Colonic mucosa (tissue), 4 donors: Measurements from ENCODE around the gene HOXC10. TPM values are rescaled to one million over a fixed set of nuclear protein-coding genes. Genes with fewer than 3 reads are reported as not detected.

Experiments
- DNase-seq: peaks from one replicate; pipeline ENCODE4 v3.0.0-alpha.2; 2020
- H3K27ac ChIP-seq: fragments of 200-600 bp; one replicate; pipeline ENCODE4 v1.8.0; 2021
- H3K27me3 ChIP-seq: fragments of 200-600 bp; one replicate; pipeline ENCODE4 v1.8.0; 2021
- H3K36me3 ChIP-seq: fragments of 200-600 bp; one replicate; pipeline ENCODE4 v1.8.0; 2021
- H3K4me1 ChIP-seq: fragments of 200-600 bp; one replicate; pipeline ENCODE4 v1.8.0; 2021; ENCODE audit warnings: mild to moderate bottlenecking
- H3K4me3 ChIP-seq: fragments of 200-600 bp; one replicate; pipeline ENCODE4 v1.8.0; 2021
- H3K9ac ChIP-seq, 2 donors: one replicate each; pipeline ENCODE4 v1.7.0; 2013; ENCODE audit warnings: control low read depth in 2 of 2, low read depth in 2 of 2, low read length in 2 of 2
- H3K9me3 ChIP-seq: fragments of 200-600 bp; one replicate; pipeline ENCODE4 v1.8.0; 2021
- CTCF ChIP-seq: fragments of 200-600 bp; IDR thresholded peaks from one replicate; pipeline ENCODE4 v1.8.0; 2022; ENCODE audit warnings: antibody characterized with exemption, mild to moderate bottlenecking
- intact Hi-C: fragments of 100-400 bp; cut with DNase I; formaldehyde crosslinking; loops from one replicate; pipeline ENCODE4 v1.14.1; 2022
- total RNA-seq, 2 donors: library from RNA; stranded (reverse); fragmentation: NEBNext Ultra II Directional in 1 of 2; extraction: Animal tissue kit (Norgen Biotek cat#: 25700) in 1 of 2; gene quantifications; one replicate each; pipeline ENCODE4 v1.2.1, GENCODE V29; 2021
- donor health status: healthy.
- donor health status: DM: no; HTN: no; CAD: no.
- donor health status: DM: no; HTN: no; CAD: no.

HOXC10 gene
- total RNA-seq, 2 donors from 2014 or later: not detected

GRCh38 chr12:53976172-53976822 is 8.6 kb upstream of the HOXC10 start:
- Histone ChIP-seq H3K36me3 (no peaks in the 10 kb centered on the region), H3K4me1 (no peaks in the 10 kb centered on the region), H3K9ac (no peak overlapping the region), H3K4me3 (no peak overlapping the region), H3K9me3 (no peaks in the 10 kb centered on the region), H3K27ac (no peak overlapping the region), H3K27me3 (peaks cover 92% of the 10 kb centered on the region)
- intact Hi-C loops: no loop called here
- DNase-seq: no peak
- TF ChIP-seq CTCF: no peak

GRCh38 chr12:53976823-53977595 is 7.9 kb upstream of the HOXC10 start:
- Histone ChIP-seq H3K4me3 (no peak overlapping the region), H3K36me3 (no peaks in the 10 kb centered on the region), H3K27ac (no peak overlapping the region), H3K27me3 (peaks cover 92% of the 10 kb centered on the region), H3K9ac (no peak overlapping the region), H3K9me3 (no peaks in the 10 kb centered on the region), H3K4me1 (no peaks in the 10 kb centered on the region)
- TF ChIP-seq CTCF: no peak
- DNase-seq: no peak
- intact Hi-C loops: no loop called here

- no peak overlapping the region for H3K9ac ChIP-seq
- H3K27me3 ChIP-seq: peaks cover 90% of the 10 kb centered on the region
- DNase-seq: no peak
- no peak overlapping the region for H3K27ac ChIP-seq
- no peak for TF ChIP-seq CTCF
- no peaks in the 10 kb centered on the region for H3K9me3 ChIP-seq
- no peak overlapping the region for H3K4me3 ChIP-seq
- H3K36me3 ChIP-seq: no peaks in the 10 kb centered on the region
- H3K4me1 ChIP-seq: no peaks in the 10 kb centered on the region
- intact Hi-C loops: no loop called here
These were observed 7.1 kb upstream of the HOXC10 start for GRCh38 chr12:53977596-53978445.

DNA sequence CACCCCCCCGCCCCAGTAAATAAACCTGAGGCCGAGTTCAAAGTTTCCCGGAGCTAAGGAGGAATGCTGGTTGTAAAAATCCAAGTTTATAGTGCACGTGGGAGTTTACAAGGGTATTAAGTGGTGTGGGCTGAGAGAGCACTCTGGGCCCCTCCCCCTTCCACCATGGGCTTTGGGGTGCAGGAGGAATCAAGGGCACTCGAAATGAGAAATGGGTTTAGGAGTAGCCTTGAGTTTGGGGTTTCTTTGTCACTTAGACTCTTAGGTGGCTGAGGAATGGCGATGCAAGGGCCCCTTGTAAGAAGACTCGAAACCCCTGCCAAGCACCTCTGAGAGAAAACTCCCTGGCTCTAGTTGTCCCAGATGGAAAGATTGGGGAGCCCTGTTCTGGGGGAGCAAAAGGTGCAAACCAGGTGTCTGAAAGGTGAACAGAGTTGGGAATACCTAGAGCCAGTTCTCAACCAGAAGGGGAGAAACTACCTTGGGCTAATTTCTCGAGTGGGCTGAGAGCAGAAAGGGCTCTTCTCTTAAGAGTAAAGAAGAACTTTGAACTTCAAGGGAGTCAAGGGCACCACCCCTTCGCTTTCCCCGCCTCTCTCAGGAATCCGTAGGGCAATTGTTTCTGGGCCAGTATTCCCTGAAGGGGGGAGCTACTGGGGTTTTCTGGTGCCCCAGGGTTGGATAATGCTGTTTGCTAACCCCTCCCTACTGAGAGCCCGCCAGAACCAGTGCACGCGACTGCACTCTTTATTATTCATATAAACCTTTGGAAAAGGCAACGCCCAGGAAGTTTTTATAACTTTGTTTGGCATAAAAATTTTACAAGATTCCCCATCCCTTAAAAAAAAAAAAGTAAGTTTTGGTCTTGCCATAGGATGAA is 6.2 kb upstream of the HOXC10 start:
- DNase-seq: peak; percentile 48
- TF ChIP-seq CTCF: no peak
- no peak overlapping the region for H3K27ac ChIP-seq
- no peaks in the 10 kb centered on the region for H3K9me3 ChIP-seq
- no peaks in the 10 kb centered on the region for H3K36me3 ChIP-seq
- intact Hi-C loops: no loop called here
- no peak overlapping the region for H3K4me3 ChIP-seq
- H3K4me1 ChIP-seq: no peaks in the 10 kb centered on the region
- no peak overlapping the region for H3K9ac ChIP-seq
- H3K27me3 ChIP-seq: peaks cover 90% of the 10 kb centered on the region
